SK-N-SH treated with all-trans-retinoic acid at 6 μM for 48 hours (cell line): ENCODE data around the gene TPRN.

Source experiments
- ATAC-seq: fragments of 200-7000 bp; cut with Tn5 transposase; 3 replicates; pipeline ENCODE4 v1.9.1; 2020; ENCODE audit warnings: mild to moderate bottlenecking, moderate library complexity
- ARNTL ChIP-seq: fragments of 450-650 bp; formaldehyde crosslinking; IDR thresholded peaks from 2 replicates; pipeline ENCODE4 v1.5.0; 2020; ENCODE audit warnings: low read depth, mild to moderate bottlenecking, moderate library complexity, borderline replicate concordance
- BACH2 ChIP-seq: fragments of 250-450 bp; sonication (Bioruptor Pico); IDR thresholded peaks from 2 replicates; pipeline ENCODE4 v1.9.0; 2021; ENCODE audit warnings: mild to moderate bottlenecking, borderline replicate concordance
- CREB5 ChIP-seq: fragments of 250-450 bp; sonication (Bioruptor Pico); IDR thresholded peaks from 2 replicates; pipeline ENCODE4 v1.5.1; 2020; ENCODE audit warnings: low read depth, mild to moderate bottlenecking, moderate library complexity
- CSDC2 ChIP-seq: fragments of 250-450 bp; sonication (Bioruptor Pico); IDR thresholded peaks from 2 replicates; pipeline ENCODE4 v1.5.0; 2020; ENCODE audit warnings: mild to moderate bottlenecking, moderate library complexity
- ESRRG ChIP-seq: fragments of 250-450 bp; sonication (Bioruptor Pico); IDR thresholded peaks from 2 replicates; pipeline ENCODE4 v1.6.1; 2021; ENCODE audit warnings: mild to moderate bottlenecking
- GLIS3 ChIP-seq: fragments of 250-450 bp; sonication (Bioruptor Pico); IDR thresholded peaks from 2 replicates; pipeline ENCODE4 v1.5.0; 2020; ENCODE audit warnings: mild to moderate bottlenecking, moderate library complexity
- ISL1 ChIP-seq: fragments of 250-450 bp; sonication (Bioruptor Pico); IDR thresholded peaks from 2 replicates; pipeline ENCODE4 v2.1.2; 2022; ENCODE audit warnings: mild to moderate bottlenecking, moderate library complexity
- PATZ1 ChIP-seq: fragments of 250-450 bp; sonication (Bioruptor Pico); IDR thresholded peaks from 2 replicates; pipeline ENCODE4 v1.8.0; 2020; ENCODE audit warnings: mild to moderate bottlenecking, moderate library complexity, borderline replicate concordance
- SNAI2 ChIP-seq: fragments of 250-450 bp; sonication (Bioruptor Pico); IDR thresholded peaks from 2 replicates; pipeline ENCODE4 v1.5.0; 2020; ENCODE audit warnings: mild to moderate bottlenecking, moderate library complexity
- TCF4 ChIP-seq: fragments of 250-450 bp; sonication (Bioruptor Pico); IDR thresholded peaks from 2 replicates; pipeline ENCODE4 v1.8.0; 2021; ENCODE audit warnings: mild to moderate bottlenecking, moderate library complexity, borderline replicate concordance
- TOX ChIP-seq: fragments of 250-450 bp; sonication (Bioruptor Pico); IDR thresholded peaks from 2 replicates; pipeline ENCODE4 v1.8.0; 2021; ENCODE audit warnings: mild to moderate bottlenecking, moderate library complexity, borderline replicate concordance
- ZC3H10 ChIP-seq: fragments of 250-450 bp; sonication (Bioruptor Pico); IDR thresholded peaks from 2 replicates; pipeline ENCODE4 v1.5.1; 2021; ENCODE audit warnings: mild to moderate bottlenecking, moderate library complexity
- ZFP3 ChIP-seq: fragments of 250-450 bp; sonication (Bioruptor Pico); IDR thresholded peaks from 2 replicates; pipeline ENCODE4 v1.5.0; 2020; ENCODE audit warnings: mild to moderate bottlenecking, moderate library complexity
- ZFP30 ChIP-seq: fragments of 450-650 bp; formaldehyde crosslinking; IDR thresholded peaks from 2 replicates; pipeline ENCODE4 v1.5.0; 2022; ENCODE audit warnings: mild to moderate bottlenecking, moderate library complexity
- ZNF565 ChIP-seq: fragments of 450-650 bp; formaldehyde crosslinking; conservative IDR thresholded peaks from 2 replicates; pipeline ENCODE4 v1.5.0; 2020; ENCODE audit warnings: low read depth, mild to moderate bottlenecking, moderate library complexity
- ZNF70 ChIP-seq: fragments of 450-650 bp; formaldehyde crosslinking; IDR thresholded peaks from 2 replicates; pipeline ENCODE4 v1.5.0; 2020; ENCODE audit warnings: mild to moderate bottlenecking, moderate library complexity
- ZNF8 ChIP-seq: fragments of 450-650 bp; formaldehyde crosslinking; IDR thresholded peaks from 2 replicates; pipeline ENCODE4 v1.5.0; 2020; ENCODE audit warnings: mild to moderate bottlenecking, moderate library complexity
- TF ChIP-seq, protein P1 (sequence below): fragments of 250-450 bp; sonication (Bioruptor Pico); IDR thresholded peaks from 2 replicates; pipeline ENCODE4 v1.8.0; 2021; ENCODE audit warnings: low read depth, mild to moderate bottlenecking, moderate library complexity, borderline replicate concordance
- TF ChIP-seq, protein P2 (sequence below): fragments of 250-450 bp; sonication (Bioruptor Pico); IDR thresholded peaks from 2 replicates; pipeline ENCODE4 v1.5.0; 2020; ENCODE audit warnings: mild to moderate bottlenecking, moderate library complexity
- TF ChIP-seq, protein P3 (sequence below): fragments of 250-450 bp; sonication (Bioruptor Pico); IDR thresholded peaks from 2 replicates; pipeline ENCODE4 v1.5.1; 2021; ENCODE audit warnings: mild to moderate bottlenecking, moderate library complexity

Gene TPRN

DNA sequence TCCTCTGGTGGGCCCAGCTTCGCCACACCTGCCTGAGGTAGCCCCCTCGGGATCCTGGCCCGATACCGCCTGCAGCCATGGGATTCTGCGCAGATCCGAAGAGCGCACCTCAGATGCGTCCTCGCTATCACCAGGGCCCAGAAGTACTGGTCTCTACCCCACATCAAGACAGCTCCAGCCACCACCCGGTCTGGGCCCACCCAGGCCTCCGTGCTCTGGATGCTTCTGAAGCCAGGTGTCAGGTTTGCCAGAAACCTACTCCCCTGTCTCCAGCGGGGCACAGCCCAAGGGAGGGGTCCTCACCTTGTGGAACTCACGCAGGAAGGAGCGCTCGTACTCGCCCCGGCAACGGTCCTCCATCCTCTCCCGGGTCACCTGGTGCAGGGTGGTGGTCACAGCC is 14.6 kb downstream of the TPRN start (continued):
- TF ChIP-seq CREB5 (CRISPR knock-in tag) (no peak), PATZ1 (CRISPR knock-in tag) (no peak), ZNF565 (CRISPR knock-in tag) (no peak)

- ATAC-seq: no peak
- TF ChIP-seq ZC3H10 (CRISPR knock-in tag): no peak
- TF ChIP-seq ISL1 (CRISPR knock-in tag): no peak
- TF ChIP-seq ZFP3: no peak
- no peak for TF ChIP-seq ESRRG (CRISPR knock-in tag)
- no peak for TF ChIP-seq BACH2 (CRISPR knock-in tag)
- no peak for TF ChIP-seq ARNTL (CRISPR knock-in tag)
- no peak for TF ChIP-seq CREB5 (CRISPR knock-in tag)
- TF ChIP-seq, protein P1, sequence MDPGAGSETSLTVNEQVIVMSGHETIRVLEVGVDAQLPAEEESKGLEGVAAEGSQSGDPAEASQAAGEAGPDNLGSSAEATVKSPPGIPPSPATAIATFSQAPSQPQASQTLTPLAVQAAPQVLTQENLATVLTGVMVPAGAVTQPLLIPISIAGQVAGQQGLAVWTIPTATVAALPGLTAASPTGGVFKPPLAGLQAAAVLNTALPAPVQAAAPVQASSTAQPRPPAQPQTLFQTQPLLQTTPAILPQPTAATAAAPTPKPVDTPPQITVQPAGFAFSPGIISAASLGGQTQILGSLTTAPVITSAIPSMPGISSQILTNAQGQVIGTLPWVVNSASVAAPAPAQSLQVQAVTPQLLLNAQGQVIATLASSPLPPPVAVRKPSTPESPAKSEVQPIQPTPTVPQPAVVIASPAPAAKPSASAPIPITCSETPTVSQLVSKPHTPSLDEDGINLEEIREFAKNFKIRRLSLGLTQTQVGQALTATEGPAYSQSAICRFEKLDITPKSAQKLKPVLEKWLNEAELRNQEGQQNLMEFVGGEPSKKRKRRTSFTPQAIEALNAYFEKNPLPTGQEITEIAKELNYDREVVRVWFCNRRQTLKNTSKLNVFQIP (CRISPR knock-in tag): no peak
- no peak for TF ChIP-seq TOX (CRISPR knock-in tag)
Measured at GRCh38 chr9:137184881-137185660, 15.5 kb downstream of the TPRN start.

DNA sequence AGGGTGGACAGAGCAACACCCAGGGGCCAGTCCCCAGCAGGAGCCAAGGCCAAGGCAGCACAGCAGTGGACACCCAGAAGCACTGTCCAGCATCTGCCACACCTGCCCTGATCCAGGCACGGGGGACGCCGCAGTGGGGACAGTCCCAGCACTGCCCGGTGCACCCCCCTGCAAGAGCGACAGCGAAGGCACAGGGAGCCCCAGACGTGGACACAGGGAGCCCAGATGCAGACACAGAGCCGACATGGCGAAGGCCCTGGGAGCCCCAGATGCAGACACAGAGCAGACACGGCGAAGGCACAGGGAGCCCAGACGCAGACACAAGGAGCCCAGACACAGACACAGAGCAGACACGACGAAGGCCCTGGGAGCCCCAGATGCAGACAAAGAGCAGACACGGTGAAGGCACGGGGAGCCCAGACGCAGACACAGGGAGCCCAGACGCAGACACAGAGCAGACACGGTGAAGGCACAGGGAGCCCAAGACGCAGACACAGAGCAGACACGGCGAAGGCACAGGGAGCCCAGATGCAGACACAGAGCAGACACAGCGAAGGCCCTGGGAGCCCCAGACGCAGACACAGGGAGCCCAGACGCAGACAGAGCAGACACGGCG is 16.5 kb downstream of the TPRN start:
- ATAC-seq: no peak
- TF ChIP-seq TOX (CRISPR knock-in tag) (no peak), ZFP30 (CRISPR knock-in tag) (no peak), ZNF70 (CRISPR knock-in tag) (no peak), SNAI2 (CRISPR knock-in tag) (no peak), GLIS3 (CRISPR knock-in tag) (no peak), ZC3H10 (CRISPR knock-in tag) (no peak), ARNTL (CRISPR knock-in tag) (no peak), ZNF565 (CRISPR knock-in tag) (no peak), CSDC2 (CRISPR knock-in tag) (no peak), ISL1 (CRISPR knock-in tag) (no peak), TCF4 (CRISPR knock-in tag) (no peak), BACH2 (CRISPR knock-in tag) (no peak), ZNF8 (CRISPR knock-in tag) (no peak), PATZ1 (CRISPR knock-in tag) (no peak)
- TF ChIP-seq, protein P2, sequence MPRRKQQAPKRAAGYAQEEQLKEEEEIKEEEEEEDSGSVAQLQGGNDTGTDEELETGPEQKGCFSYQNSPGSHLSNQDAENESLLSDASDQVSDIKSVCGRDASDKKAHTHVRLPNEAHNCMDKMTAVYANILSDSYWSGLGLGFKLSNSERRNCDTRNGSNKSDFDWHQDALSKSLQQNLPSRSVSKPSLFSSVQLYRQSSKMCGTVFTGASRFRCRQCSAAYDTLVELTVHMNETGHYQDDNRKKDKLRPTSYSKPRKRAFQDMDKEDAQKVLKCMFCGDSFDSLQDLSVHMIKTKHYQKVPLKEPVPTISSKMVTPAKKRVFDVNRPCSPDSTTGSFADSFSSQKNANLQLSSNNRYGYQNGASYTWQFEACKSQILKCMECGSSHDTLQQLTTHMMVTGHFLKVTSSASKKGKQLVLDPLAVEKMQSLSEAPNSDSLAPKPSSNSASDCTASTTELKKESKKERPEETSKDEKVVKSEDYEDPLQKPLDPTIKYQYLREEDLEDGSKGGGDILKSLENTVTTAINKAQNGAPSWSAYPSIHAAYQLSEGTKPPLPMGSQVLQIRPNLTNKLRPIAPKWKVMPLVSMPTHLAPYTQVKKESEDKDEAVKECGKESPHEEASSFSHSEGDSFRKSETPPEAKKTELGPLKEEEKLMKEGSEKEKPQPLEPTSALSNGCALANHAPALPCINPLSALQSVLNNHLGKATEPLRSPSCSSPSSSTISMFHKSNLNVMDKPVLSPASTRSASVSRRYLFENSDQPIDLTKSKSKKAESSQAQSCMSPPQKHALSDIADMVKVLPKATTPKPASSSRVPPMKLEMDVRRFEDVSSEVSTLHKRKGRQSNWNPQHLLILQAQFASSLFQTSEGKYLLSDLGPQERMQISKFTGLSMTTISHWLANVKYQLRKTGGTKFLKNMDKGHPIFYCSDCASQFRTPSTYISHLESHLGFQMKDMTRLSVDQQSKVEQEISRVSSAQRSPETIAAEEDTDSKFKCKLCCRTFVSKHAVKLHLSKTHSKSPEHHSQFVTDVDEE (CRISPR knock-in tag): no peak
- TF ChIP-seq, protein P3, sequence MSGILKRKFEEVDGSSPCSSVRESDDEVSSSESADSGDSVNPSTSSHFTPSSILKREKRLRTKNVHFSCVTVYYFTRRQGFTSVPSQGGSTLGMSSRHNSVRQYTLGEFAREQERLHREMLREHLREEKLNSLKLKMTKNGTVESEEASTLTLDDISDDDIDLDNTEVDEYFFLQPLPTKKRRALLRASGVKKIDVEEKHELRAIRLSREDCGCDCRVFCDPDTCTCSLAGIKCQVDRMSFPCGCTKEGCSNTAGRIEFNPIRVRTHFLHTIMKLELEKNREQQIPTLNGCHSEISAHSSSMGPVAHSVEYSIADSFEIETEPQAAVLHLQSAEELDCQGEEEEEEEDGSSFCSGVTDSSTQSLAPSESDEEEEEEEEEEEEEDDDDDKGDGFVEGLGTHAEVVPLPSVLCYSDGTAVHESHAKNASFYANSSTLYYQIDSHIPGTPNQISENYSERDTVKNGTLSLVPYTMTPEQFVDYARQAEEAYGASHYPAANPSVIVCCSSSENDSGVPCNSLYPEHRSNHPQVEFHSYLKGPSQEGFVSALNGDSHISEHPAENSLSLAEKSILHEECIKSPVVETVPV: no peak
